Glomerular visceral epithelial cell (primary cell): ENCODE measurements around the gene HES3.

ENCODE experiments used
- DNase-seq: peaks from one replicate; pipeline ENCODE4 v3.0.0-alpha.2; 2016; ENCODE audit errors: extremely low spot score

Gene HES3

GRCh38 chr1:6279613-6280383 lies 35.8 kb downstream of the HES3 start:
- no peak for DNase-seq

GRCh38 chr1:6280761-6281451 lies 36.9 kb downstream of the HES3 start:
- no peak for DNase-seq

DNA sequence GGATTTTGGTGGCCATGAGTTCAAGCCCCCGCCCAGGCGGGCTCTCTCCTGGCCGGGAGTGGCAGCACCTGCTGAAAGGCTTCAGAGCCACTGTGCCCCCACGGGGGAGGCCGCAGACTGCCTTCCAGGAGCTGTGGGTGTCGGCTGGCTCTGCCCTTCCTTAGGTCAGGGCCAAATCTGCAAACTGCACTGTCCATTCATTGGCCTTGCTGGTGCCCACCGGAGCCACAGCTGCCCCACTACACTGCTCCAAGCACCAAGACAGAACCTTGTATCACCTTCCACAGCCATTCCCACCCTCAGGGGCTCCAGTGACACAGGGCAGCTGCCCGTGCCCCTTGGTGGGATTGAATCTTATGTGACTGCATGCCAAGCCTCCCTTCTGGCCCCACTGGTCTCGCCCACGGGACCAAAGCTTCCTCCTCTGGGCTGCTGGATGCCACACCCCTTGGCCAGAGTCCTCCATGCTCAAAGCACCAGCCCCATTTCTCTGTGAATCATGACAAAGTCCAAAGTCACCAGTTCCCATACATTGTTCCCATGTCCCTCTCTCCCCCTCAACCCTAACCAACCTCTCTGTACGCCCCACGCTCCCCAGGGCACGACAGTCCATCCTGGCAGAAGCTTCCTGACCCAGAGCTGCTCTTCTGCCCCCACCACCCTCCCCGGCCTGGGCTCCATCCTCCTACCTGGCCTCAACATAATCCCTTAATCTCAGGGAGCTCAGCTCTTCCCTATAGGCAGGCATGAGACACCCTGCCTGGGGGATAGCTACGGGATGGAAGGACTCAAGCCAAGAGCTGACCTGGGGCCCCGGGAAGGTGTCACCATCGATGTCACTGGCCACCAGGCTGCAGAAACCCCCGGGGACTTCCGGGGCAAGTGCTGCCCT lies 37.8 kb downstream of the HES3 start:
- DNase-seq = no peak

- DNase-seq = no peak
These were observed 38.7 kb downstream of the HES3 start for GRCh38 chr1:6282577-6283270.

GRCh38 chr1:6285336-6285735 lies 41.4 kb downstream of the HES3 start:
- no peak for DNase-seq

- DNase-seq = no peak
These were observed 42.3 kb downstream of the HES3 start for GRCh38 chr1:6286266-6286665.

DNA sequence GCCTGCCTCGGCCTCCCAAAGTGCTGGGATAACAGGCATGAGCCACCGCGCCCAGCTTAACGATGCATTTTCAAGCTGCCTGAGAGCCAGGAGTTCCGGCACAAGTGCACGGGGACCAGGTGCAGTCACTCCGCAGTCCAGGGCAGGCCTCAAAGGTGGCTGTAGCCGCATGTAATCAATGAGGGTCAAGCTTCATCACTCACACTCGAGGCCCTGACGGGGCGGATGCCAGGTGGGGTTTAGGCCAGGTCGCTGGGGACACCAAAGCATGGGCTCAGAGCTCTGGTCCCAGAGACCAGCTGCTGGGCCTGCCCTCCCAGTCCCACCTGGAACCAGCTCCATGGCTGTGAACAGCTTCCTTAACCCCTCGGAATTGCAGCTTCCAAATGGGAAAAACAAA lies 43.0 kb downstream of the HES3 start:
- DNase-seq = no peak

DNA sequence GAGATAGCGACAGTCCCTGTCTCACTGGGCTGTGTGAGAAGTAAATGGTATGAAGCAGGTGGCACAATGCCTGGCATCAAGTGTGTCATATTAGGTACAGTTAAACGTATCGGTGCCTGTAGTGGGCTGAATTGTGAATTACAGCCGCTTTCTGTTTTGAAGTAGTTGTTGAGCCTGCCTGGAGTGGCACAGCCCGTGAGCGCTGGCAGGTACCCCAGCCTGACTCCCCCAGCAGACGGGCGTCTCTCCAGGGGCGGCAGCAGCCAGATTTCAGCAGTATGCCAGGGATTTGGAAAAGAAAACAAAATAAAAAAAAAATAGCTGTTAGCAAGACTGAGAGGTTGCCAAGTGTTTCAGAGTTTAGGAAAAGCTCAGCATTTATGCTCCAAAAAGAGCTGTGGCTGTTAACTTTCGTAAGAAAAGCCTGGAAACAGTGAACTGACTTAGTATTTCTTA lies 43.5 kb downstream of the HES3 start:
- DNase-seq = no peak

- no peak for DNase-seq
These were observed 44.0 kb downstream of the HES3 start for GRCh38 chr1:6288026-6288425.

DNA sequence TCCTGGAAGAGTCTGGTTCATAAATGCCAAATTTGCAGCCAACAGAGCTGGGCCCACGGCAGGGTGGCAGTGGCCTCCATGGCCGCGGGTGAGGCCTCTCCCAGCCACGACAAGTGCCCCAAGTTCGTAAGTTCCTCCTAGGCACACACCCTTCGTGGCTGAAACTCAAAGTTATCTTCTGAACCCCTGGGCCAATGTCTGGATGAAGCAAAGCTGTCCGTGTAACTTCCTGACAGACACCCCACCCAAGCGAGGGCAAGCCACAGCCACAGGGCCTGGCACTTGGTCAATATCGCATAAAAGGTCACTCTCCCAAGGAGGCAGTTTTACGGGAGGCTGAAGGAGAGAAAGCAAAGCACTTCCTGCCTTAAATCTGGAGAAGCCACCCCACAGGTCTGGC lies 44.7 kb downstream of the HES3 start:
- DNase-seq = no peak

- no peak for DNase-seq
These were observed 48.1 kb downstream of the HES3 start for GRCh38 chr1:6292102-6292501.

DNA sequence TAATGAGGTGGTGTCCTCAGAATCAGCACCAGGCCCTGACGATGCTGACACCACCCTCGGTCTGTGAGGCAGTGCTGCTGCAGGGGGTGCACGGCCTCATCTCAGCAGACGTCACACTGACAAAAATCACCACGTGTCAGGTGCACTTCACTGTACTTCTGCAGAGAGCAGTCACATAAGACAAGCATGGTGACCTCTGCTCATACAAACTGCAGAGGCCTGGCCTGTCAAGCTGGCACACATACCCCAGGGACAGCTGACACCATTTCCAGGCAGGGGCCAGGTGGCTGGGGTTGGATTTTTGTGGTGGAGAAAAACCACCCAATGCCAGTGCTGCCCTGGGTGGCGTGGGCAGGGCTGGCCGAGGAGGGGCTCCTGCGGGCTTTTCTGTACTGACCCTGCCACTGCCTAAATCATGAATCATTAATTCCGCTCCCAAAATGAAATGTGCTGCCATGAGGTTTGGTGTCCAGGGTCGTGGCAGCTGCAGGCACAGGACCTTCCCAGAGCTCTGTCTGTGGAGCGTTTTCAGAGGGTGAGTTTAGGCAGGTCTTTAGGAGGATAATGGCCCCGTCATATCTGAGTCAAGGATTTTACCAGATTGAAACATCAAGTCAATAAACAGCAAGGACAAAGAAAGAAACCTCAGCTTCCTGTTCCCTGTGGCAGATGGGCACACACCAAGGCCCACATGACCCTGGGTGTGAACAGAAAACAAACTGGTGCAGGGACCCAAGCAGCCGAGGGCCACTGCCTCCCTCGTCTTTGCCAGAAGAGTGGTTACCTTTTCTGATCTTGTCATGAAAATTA lies 50.3 kb downstream of the HES3 start:
- DNase-seq = no peak

DNA sequence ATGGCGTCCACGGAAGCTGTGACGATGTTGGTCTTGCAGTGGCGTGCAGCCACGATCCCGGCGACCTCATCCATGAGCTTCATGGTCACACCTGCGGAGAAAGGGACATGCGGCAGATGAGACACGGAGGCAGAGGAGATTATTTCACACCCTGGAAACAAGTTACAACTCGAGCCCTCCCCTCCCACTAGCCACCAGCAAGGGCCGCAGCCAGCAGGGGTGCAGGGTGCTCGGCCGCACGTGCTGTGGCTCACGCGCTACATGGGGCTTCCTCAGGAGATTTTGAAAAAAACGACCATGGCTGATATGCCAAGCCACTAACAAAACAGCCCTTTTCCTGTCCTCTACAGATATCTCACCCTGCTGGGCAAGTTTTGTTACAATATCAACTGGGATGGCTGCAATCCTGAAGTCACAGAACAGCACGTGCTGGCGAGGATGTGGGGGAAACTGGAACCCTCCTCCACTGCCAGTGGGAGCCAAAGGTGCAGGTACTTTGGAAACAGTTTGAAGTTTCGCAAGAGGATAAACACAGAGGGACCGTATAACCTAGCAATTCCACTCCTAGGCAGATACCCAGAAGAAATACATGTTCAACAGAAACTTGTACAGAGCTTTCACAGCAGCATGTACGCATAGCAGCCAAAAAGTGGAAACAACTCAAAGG lies 51.0 kb downstream of the HES3 start:
- DNase-seq = no peak
